ENCODE measurements around the gene ZFYVE9. TPM values are rescaled to one million over a fixed set of nuclear protein-coding genes. Genes with fewer than 3 reads are reported as not detected.

The ZFYVE9 gene
- total RNA-seq, 1 experiment from 2014 or later, result 28.4 TPM

DNA sequence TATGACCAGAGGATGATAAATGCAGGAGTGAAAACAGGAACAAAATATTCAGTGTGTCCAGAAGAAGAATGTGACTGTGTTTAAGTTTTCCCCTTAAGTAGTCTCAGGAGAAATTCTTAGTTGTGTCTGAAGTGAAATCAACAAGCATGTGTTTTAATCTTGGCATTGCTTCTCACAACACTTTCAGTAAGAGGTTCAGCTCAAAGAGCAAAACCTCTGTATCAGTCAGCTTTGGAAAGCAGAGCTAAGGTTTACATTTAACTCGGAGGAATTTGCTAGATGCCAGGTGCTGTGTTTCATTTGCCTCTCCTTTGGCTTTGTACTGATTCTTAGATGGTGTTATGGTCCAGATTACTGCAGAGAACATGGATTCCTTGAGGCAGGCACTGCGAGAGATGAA lies 195.6 kb downstream of the ZFYVE9 start:
- H3K23ac ChIP-seq (ENCODE audit: insufficient read length, low read depth, low read length), result no peak overlapping the region
- no peaks in the 10 kb centered on the region for H4K20me1 ChIP-seq (ENCODE audit: control insufficient read depth, insufficient read depth, insufficient read length)
- H4K5ac ChIP-seq (ENCODE audit: insufficient read length, low read depth, low read length), result no peak overlapping the region
- Mint-ChIP-seq H3K36me3 (ENCODE audit: insufficient read depth in 1 of 3, low read depth in 3 of 3) (peaks cover 0 to 27% (median 17%) of the 10 kb centered on the region in 3 experiments; a peak in 6 of 7 replicates), H3K4me1 (peaks cover 0 to 7% of the 10 kb centered on the region in 2 experiments; a peak in 2 of 4 replicates), H3K9me3 (no peaks in the 10 kb centered on the region), H3K27ac (no peak overlapping the region), H3K4me3 (no peak overlapping the region), H3K27me3 (ENCODE audit: low read depth) (no peaks in the 10 kb centered on the region)
- no peaks in the 10 kb centered on the region for H3K23me2 ChIP-seq (ENCODE audit: insufficient read length, low read depth, low read length, poor library complexity, severe bottlenecking)
- no peak overlapping the region for H2AFZ ChIP-seq (ENCODE audit: low read length)
- H3T11ph ChIP-seq (ENCODE audit: low read length), result no peak overlapping the region
- DNase-seq, result no peak
- no peak overlapping the region for H2BK120ac ChIP-seq (ENCODE audit: low read depth, low read length, poor library complexity, severe bottlenecking)
- TF ChIP-seq, protein P1, sequence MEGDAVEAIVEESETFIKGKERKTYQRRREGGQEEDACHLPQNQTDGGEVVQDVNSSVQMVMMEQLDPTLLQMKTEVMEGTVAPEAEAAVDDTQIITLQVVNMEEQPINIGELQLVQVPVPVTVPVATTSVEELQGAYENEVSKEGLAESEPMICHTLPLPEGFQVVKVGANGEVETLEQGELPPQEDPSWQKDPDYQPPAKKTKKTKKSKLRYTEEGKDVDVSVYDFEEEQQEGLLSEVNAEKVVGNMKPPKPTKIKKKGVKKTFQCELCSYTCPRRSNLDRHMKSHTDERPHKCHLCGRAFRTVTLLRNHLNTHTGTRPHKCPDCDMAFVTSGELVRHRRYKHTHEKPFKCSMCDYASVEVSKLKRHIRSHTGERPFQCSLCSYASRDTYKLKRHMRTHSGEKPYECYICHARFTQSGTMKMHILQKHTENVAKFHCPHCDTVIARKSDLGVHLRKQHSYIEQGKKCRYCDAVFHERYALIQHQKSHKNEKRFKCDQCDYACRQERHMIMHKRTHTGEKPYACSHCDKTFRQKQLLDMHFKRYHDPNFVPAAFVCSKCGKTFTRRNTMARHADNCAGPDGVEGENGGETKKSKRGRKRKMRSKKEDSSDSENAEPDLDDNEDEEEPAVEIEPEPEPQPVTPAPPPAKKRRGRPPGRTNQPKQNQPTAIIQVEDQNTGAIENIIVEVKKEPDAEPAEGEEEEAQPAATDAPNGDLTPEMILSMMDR (conservative IDR thresholded peaks at IDR 0.05), result no peak
- no peak overlapping the region for H3K4ac ChIP-seq (ENCODE audit: low read depth, low read length)
- H3K79me2 ChIP-seq (ENCODE audit: insufficient read depth, low read length), result no peaks in the 10 kb centered on the region; the same call in 1 of the 2 replicates
- H2BK5ac ChIP-seq (ENCODE audit: insufficient read length, low read length), result no peak overlapping the region
- no peaks in the 10 kb centered on the region for H3K27me3 ChIP-seq (ENCODE audit: insufficient read depth, low read length)
- H3K9ac ChIP-seq (ENCODE audit: extremely low read depth, insufficient read length, low read length), result no peak overlapping the region
- no peak overlapping the region for H2AK5ac ChIP-seq (ENCODE audit: insufficient read length, low read length)
- H3K27ac ChIP-seq (ENCODE audit: insufficient read length, low read depth, low read length), result no peak overlapping the region
- WGBS (ENCODE audit: extremely low coverage, insufficient read length, low lambda C conversion rate), result no CpG with 5 or more reads among the region's 2 CpGs
- H2BK20ac ChIP-seq (ENCODE audit: low read depth, low read length, poor library complexity, severe bottlenecking), result no peak overlapping the region
- H2BK12ac ChIP-seq (ENCODE audit: insufficient read length, low read depth, low read length), result no peak overlapping the region
- H2BK15ac ChIP-seq (ENCODE audit: low read depth, low read length), result no peak overlapping the region
- H3K14ac ChIP-seq (ENCODE audit: insufficient read depth, low read length), result no peak overlapping the region
- no peaks in the 10 kb centered on the region for H3K4me1 ChIP-seq (ENCODE audit: insufficient read depth, low read length)
- H3K9me3 ChIP-seq (ENCODE audit: control insufficient read depth, low read depth, low read length), result no peaks in the 10 kb centered on the region
- no peaks in the 10 kb centered on the region for H3K79me1 ChIP-seq (ENCODE audit: insufficient read depth, low read depth, low read length, poor library complexity, severe bottlenecking)
- no peak overlapping the region for H4K8ac ChIP-seq (replicated peaks; ENCODE audit: insufficient read length, low read depth, low read length)
- H4K91ac ChIP-seq (ENCODE audit: insufficient read length, low read depth, low read length), result no peak overlapping the region
- no peak overlapping the region for H3K4me2 ChIP-seq (ENCODE audit: insufficient read depth, insufficient read length, low read length)
- no peak overlapping the region for H3K56ac ChIP-seq (ENCODE audit: insufficient read length, low read depth, low read length)
- H3K18ac ChIP-seq (ENCODE audit: insufficient read length, low read depth, low read length), result no peak overlapping the region
